ENCODE results near the gene MYH1.

The MYH1 gene

DNA sequence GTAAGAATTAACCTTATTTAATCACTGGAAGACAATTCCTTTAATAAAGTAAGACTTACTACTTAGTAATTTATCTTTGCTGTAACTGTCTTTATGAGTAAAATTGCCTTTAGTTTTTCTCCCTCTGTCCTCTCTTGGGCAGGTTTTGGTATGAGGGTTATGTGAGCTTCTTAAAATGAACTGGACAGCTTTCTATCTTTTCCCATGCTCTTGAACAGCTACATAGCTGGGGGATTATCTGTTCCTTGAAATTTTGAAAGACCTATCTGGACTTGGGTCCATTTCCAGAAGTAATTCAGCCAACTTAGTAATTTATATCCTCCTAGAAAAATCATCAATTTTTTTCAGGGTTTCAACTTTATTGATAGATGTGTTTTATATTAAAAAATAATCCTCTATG is 3.6 kb upstream of the MYH1 start:
- DNase-seq (ENCODE audit: low read depth): no peak
- TF ChIP-seq, protein P1, sequence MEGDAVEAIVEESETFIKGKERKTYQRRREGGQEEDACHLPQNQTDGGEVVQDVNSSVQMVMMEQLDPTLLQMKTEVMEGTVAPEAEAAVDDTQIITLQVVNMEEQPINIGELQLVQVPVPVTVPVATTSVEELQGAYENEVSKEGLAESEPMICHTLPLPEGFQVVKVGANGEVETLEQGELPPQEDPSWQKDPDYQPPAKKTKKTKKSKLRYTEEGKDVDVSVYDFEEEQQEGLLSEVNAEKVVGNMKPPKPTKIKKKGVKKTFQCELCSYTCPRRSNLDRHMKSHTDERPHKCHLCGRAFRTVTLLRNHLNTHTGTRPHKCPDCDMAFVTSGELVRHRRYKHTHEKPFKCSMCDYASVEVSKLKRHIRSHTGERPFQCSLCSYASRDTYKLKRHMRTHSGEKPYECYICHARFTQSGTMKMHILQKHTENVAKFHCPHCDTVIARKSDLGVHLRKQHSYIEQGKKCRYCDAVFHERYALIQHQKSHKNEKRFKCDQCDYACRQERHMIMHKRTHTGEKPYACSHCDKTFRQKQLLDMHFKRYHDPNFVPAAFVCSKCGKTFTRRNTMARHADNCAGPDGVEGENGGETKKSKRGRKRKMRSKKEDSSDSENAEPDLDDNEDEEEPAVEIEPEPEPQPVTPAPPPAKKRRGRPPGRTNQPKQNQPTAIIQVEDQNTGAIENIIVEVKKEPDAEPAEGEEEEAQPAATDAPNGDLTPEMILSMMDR (conservative IDR thresholded peaks at IDR 0.05; ENCODE audit: low read depth, low read length): no peak
- H3K4me3 ChIP-seq (ENCODE audit: low read length): no peak overlapping the region

DNA sequence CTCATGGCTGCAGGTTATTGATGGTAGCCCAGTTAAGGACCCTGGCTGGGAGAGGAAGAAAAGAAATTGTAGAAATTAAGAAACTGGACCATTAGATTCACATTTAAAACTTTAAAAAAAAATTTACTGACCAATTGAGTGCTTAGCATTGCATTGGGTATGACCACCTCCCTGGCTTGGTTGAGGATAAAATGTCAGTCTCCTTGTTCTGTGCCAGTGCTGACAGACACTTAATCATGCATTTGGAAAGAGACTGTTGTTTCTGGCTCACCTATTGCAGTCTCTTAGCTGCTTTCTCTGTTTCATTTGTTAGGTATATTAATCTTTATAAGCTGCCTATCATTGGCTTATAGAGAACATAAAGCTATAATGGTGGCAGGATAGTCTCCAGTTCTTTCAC is 1.7 kb downstream of the MYH1 start:
- H3K4me3 ChIP-seq (ENCODE audit: low read length): no peak overlapping the region
- no peak for DNase-seq (ENCODE audit: low read depth)
- TF ChIP-seq, protein P1 (conservative IDR thresholded peaks at IDR 0.05; ENCODE audit: low read depth, low read length): no peak

DNA sequence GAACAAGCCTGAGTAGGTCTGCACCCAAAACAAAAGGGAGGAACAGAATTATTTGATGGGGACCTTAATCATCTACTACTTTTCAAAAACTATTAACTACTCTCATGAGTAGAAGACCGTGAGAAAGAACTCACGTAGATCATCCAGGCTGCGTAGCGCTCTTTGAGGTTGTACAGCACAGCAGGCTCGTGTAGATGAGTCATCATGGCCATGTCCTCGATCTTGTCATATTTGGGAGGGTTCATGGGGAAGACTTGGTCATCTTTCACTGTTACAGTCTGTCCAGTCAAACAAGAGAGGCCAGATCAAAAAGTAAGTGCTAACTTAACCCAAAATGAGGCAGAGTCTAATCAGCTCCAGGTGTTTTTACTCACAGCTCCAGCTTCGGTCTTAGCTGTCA is 2.3 kb downstream of the MYH1 start:
- DNase-seq (ENCODE audit: low read depth): no peak
- TF ChIP-seq, protein P1 (conservative IDR thresholded peaks at IDR 0.05; ENCODE audit: low read depth, low read length): no peak
- H3K4me3 ChIP-seq (ENCODE audit: low read length): no peak overlapping the region

DNA sequence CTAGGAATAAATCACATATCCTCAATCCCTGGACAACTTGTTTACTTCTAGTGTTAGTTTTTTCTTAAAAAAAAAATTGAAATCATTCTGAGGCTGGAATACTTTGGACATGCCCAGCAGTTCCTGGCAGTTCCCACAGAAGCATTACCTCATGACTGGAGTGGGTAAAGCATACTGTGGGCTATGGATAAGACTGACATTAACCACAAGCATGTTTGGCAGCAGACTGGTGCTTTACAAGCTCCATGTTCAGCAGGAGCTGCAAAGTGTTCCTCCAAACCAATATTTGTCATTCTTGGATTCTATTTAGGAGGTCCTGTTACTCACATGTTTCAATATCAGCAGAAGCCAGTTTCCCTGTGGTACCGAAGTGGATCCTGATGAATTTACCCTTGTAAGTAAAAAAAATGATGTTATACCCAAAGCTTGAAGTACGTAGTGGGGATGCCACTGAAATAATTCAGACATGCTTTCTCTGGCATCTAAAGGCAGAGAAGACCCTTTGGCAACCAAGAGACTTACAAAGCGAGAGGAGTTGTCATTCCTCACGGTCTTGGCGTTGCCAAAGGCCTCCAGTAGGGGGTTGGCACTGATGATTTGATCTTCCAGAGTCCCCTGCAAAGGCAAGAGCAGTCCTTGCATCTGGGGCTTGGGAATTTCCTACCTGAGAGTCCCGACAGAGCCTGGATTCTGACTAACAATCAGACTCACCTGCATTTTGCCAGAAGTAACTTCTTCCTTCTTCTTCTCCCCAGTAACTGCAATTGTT is 4.9 kb downstream of the MYH1 start:
- DNase-seq (ENCODE audit: low read depth): no peak
- TF ChIP-seq, protein P1 (conservative IDR thresholded peaks at IDR 0.05; ENCODE audit: low read depth, low read length): no peak
- H3K4me3 ChIP-seq (ENCODE audit: low read length): no peak overlapping the region

DNA sequence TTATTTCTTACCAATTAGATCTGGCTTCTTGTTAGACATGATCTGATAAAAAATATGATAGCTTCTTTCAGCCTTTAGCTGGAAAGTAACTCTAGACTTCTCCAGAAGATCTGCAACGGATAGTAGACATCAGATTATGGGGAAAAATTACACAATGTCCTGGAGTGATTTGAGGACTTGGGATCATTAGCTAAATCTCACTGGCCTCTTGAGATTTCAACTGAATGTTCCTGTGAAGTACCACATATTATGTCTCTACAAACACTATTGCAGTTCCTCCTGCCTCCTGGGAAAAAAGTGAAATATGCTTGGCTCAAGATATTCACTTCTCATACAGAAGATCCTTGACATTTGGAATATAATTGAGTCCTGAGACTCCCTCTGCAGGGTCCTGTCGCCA is 5.5 kb downstream of the MYH1 start:
- H3K4me3 ChIP-seq (ENCODE audit: low read length): no peak overlapping the region
- TF ChIP-seq, protein P1 (conservative IDR thresholded peaks at IDR 0.05; ENCODE audit: low read depth, low read length): no peak
- no peak for DNase-seq (ENCODE audit: low read depth)

DNA sequence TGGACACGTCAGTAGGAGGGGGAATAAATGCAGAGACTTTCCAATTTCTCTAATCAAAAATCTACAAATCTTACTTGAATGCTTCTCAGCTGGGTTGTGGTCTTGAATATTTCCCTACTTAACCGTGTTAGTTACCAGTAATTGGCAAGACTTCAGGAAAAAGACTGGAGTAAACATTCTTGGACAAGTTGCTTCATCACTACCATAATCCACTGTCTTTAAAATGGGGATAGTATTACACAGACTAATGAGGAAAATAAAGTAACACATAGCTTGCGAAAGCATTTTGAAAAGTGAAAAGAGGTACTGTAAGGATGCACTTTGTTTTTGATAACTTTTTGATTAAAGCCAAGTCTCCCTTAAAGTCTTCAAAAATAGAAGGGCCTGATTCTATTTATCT is 18.4 kb downstream of the MYH1 start:
- no peak overlapping the region for H3K4me3 ChIP-seq (ENCODE audit: low read length)
- DNase-seq (ENCODE audit: low read depth): no peak
- TF ChIP-seq, protein P1 (conservative IDR thresholded peaks at IDR 0.05; ENCODE audit: low read depth, low read length): no peak

DNA sequence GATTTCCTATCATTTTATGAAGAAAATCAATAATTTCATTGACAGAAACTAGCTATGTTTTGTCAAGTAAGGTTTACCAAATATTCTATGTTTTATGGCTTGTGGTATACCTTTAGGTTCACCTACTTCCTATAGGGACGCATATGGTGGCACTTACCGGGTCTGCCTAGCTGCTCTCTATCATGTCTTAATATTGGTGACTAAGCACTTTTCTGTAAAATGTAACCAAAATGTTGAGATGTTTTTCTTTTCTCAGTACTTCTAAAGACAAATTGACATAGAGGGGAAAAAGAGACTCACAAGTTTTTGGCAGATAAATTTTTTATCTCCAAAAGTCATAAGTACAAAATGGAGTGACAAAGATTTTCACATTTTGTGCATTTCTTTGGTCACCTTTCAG is 26.3 kb downstream of the MYH1 start:
- TF ChIP-seq, protein P1 (conservative IDR thresholded peaks at IDR 0.05; ENCODE audit: low read depth, low read length): no peak
- no peak overlapping the region for H3K4me3 ChIP-seq (ENCODE audit: low read length)
- no peak for DNase-seq (ENCODE audit: low read depth)

Measured in retinal pigment epithelial cell (primary cell).